Measurements from ENCODE around the gene CLEC16A.

GRCh38 chr16:11010575-11011221 is 66.3 kb downstream of the CLEC16A start:
- TF ChIP-seq CTCF (IDR thresholded peaks at IDR 0.05 in 4 of 5, conservative IDR thresholded peaks at IDR 0.05 in 1 of 5) (no peak), POLR2A (IDR thresholded peaks at IDR 0.05) (peak in 1 of 2 donors; percentile 11)
